GM19238 (cell line): ENCODE measurements around the gene NADSYN1.
"Not testable (repeated sequence)": the region's sequence is repeated elsewhere in the genome, so short reads cannot be mapped to it uniquely, and the experiment has no call there.

Source experiments
- DNase-seq: peaks from one replicate; pipeline ENCODE4 v3.0.0; 2011; ENCODE audit warnings: low spot score; ENCODE audit not compliant: insufficient read length

Gene NADSYN1

GRCh38 chr11:71453037-71453917, at the start of gene NADSYN1:
Gene NADSYN1 (plus strand): TSS chr11:71453203. CDS start chr11:71453297, 94 bp downstream.
- DNase-seq, result peak; percentile 95

DNA sequence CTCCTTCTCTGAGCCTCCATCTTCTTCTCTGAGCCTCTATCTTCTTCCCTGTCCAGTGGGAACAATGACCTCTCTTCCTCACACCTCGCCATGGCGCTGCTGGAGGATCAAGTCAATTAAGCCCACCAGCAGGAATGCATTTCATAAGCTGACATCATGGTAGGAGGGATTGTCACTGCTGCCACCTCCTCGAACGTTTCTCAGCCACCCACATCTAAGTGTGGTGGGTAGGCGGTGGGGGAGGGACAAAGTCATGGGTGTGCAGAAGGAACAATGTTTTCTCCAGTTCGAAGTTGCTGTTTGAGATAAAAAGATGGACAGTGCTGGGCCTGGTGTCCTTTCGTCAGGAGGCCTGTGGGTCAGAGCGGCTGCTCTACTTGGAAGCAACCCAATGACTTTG, 48.8 kb upstream of the NADSYN1 start:
- no peak for DNase-seq

DNA sequence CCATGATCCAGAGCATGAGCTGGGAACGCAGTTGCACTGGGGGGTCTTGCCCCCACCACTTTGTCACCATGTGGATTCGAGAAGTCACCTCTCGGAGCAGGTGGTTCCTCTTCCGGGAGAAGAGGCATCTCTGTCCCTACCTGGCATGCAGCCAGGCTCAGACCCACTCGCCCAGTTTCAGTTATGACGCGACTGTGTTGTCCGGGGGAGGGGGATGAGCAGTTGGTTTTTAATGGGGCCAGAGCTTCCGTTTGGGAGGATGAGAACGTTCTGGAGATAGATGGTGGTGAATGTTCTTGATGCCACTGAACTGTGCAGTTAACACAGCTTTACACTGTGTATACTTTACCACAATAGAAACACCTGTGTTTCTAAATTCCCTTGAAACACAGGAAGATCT, 46.3 kb upstream of the NADSYN1 start:
- no peak for DNase-seq

GRCh38 chr11:71407356-71407755, 45.6 kb upstream of the NADSYN1 start:
- DNase-seq, result no peak

DNA sequence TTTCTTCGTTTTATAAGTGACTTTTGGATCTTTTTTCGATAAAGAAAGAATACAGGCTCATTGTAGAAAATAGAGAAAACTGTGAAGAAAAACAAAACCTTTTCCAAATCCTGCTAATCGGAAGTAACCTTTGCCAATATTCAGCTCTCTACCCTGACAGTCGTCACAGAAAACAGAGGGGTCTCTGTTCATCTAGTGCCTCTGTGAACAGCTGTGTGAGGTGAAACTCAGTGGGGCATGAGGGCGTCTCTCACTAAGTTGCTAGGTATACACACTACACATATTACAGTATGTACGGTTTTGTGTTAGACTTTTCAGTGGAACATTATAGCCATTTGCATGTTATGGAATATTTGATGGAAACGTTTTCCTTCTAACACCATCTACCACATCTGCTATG, 44.2 kb upstream of the NADSYN1 start:
- no peak for DNase-seq

DNA sequence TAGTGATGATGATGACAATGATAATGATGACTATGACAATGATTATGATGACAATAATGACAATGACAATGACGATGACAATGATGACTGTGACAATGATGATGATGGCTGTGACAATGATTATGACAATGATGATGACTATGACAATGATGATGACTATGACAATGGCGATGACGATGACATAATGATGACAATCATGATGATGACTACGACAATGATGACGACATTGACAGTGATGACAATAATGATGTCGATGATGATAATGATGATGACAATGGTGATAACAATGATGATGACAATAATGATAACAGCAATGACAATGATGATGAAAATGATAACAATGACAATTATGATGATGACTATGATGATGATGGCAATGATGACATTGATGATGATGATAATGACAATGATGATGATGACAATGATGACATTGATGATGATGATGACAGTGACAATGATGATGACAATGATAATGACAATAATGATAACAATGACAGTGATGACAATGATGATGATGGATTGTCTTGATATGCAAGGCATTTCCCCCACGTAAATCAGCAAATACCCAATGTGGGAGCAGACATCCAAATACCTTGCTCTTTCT, 42.5 kb upstream of the NADSYN1 start:
- DNase-seq, result no peak

GRCh38 chr11:71414645-71415044, 38.4 kb upstream of the NADSYN1 start:
- DNase-seq, result no peak

DNA sequence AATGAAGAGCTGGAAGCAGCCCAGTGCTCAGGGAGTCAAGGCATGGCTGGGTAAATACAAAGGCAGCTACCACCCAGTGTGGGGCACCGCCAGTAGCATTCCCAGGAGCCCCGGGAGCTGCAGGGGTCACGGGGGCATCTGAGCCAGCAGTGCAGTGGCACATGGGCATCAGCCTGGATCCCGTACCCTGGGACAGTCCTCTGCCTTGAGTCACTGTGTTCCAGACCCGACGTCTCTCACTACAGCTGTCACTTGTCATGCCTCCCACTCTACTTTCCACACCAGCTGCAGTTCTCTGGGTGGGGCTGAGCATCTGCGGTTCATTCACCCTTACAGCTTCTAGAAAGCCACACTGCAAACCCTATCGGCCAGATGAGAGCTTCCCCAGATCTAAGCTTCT, 34.4 kb upstream of the NADSYN1 start:
- peak; percentile 44 for DNase-seq

- DNase-seq, result peak; percentile 25
These were observed 32.4 kb upstream of the NADSYN1 start for GRCh38 chr11:71420455-71421241.

DNA sequence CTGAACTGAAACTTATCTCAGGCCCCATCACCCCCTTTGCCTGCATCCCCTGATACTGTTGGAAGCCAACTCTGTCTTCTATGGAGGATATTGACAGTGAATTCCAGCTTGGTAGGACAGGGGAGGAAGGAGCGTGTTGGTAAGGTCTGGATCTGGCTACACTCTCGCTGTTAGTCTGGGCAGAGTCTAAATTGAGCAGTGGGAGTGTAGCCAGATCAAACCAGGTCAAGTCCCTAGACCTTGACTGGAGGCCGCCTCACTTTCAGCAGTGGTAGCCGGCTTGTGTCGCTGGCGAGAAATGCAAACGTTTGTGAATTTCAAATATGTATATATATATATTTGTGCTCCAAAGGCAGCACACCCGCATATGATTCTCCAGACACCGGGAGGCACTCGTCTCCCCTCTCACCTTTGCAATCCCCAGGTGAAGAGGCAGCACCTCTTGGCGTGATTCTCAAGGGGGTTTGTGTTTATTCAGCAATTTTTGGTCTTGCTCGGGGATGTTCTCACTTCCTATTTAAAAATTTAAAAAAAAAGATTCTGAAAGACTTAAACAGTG, 31.5 kb upstream of the NADSYN1 start:
- DNase-seq, result no peak

GRCh38 chr11:71422318-71422717, 30.7 kb upstream of the NADSYN1 start:
- not testable (repeated sequence) for DNase-seq

- DNase-seq, result no peak
These were observed 29.7 kb upstream of the NADSYN1 start for GRCh38 chr11:71423181-71423790.

GRCh38 chr11:71425409-71425808, 27.6 kb upstream of the NADSYN1 start:
- DNase-seq, result no peak

- DNase-seq, result no peak
These were observed 27.1 kb upstream of the NADSYN1 start for GRCh38 chr11:71425860-71426259.

DNA sequence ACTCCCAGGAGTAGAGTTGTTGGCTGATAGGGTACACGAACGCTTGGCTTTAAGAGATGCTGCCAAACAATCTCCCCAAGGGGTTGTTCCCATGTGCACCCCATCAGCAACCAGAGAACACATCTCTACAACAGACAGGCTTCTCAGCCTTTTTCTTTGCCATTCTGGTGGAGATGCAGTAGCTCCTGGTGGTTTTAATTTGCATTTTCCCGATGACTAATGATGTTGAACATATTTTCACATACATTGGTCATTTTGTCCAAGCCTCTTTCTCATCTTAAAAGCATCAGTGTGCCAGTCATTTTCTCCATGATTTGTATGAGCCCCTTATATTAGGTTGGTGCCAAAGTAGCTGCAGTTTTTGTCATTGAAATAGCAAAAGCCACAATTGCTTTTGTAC, 26.6 kb upstream of the NADSYN1 start:
- DNase-seq, result no peak

- no peak for DNase-seq
These were observed 24.1 kb upstream of the NADSYN1 start for GRCh38 chr11:71428861-71429435.

- no peak for DNase-seq
These were observed 23.3 kb upstream of the NADSYN1 start for GRCh38 chr11:71429701-71430100.

GRCh38 chr11:71430166-71430565, 22.8 kb upstream of the NADSYN1 start:
- DNase-seq, result no peak

DNA sequence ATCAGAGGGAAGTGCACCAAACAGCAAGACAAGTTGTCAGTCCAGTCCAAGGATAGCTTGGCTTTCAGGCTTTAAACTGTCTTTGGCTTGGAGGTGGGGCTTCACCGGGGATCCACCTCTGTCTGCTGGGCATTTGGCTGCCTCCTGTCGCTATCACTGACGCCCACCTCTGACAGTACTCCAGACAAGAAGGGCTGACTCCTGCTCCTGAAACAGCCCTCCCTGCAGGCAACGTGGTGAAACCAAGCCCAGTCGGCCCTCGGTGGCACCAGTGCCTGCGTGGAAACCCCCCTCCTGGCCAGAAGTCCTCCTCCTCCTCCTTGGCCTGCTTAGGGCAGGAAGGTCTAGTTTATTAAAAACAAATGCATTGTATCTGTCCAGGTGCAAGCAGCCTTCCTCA, 21.7 kb upstream of the NADSYN1 start:
- DNase-seq, result no peak

- no peak for DNase-seq
These were observed 20.0 kb upstream of the NADSYN1 start for GRCh38 chr11:71432761-71433647.
